GM21529 (cell line): ENCODE results near the gene TNNT2.

Experiments
- ATAC-seq: cut with Tn5 transposase; IDR thresholded peaks from one replicate; pipeline ENCODE4 v1.9.1; 2021; ENCODE audit not compliant: unreplicated experiment

TNNT2 gene

GRCh38 chr1:201377611-201378092 is at the start of gene TNNT2:
TSS of gene TNNT2 (minus strand) at chr1:201377680. CDS start at chr1:201373254, 4,426 bp downstream.
- ATAC-seq: no peak

GRCh38 chr1:201426479-201427310 is 49.2 kb upstream of the TNNT2 start:
- no peak for ATAC-seq

- no peak for ATAC-seq
These were observed 46.7 kb upstream of the TNNT2 start for GRCh38 chr1:201424146-201424545.

- no peak for ATAC-seq
These were observed 46.2 kb upstream of the TNNT2 start for GRCh38 chr1:201423655-201424054.

GRCh38 chr1:201422436-201423030 is 45.1 kb upstream of the TNNT2 start:
- ATAC-seq: no peak

- no peak for ATAC-seq
These were observed 44.5 kb upstream of the TNNT2 start for GRCh38 chr1:201422026-201422425.

GRCh38 chr1:201421041-201421440 is 43.6 kb upstream of the TNNT2 start:
- no peak for ATAC-seq

GRCh38 chr1:201420608-201421002 is 43.1 kb upstream of the TNNT2 start:
- ATAC-seq: no peak

GRCh38 chr1:201419746-201420607 is 42.5 kb upstream of the TNNT2 start:
- ATAC-seq: no peak

GRCh38 chr1:201419256-201419655 is 41.8 kb upstream of the TNNT2 start:
- no peak for ATAC-seq

- no peak for ATAC-seq
These were observed 41.0 kb upstream of the TNNT2 start for GRCh38 chr1:201418461-201418860.

GRCh38 chr1:201414051-201414738 is 36.7 kb upstream of the TNNT2 start:
- no peak for ATAC-seq

GRCh38 chr1:201411292-201411691 is 33.8 kb upstream of the TNNT2 start:
- ATAC-seq: no peak

- no peak for ATAC-seq
These were observed 32.0 kb upstream of the TNNT2 start for GRCh38 chr1:201409440-201409839.

GRCh38 chr1:201408834-201409200 is 31.3 kb upstream of the TNNT2 start:
- no peak for ATAC-seq

- ATAC-seq: no peak
These were observed 30.8 kb upstream of the TNNT2 start for GRCh38 chr1:201408176-201408833.

- peak; percentile 32 for ATAC-seq
These were observed 29.4 kb upstream of the TNNT2 start for GRCh38 chr1:201406831-201407406.

GRCh38 chr1:201405484-201405831 is 28.0 kb upstream of the TNNT2 start:
- ATAC-seq: peak; percentile 57

- ATAC-seq: no peak
These were observed 27.4 kb upstream of the TNNT2 start for GRCh38 chr1:201404722-201405483.
